Stomach (tissue), 4 donors: ENCODE data around the gene PSMD13.

Experiments used
- POLR2A ChIP-seq, 4 donors: fragments of 450-650 bp; IDR thresholded peaks; one replicate each; pipeline ENCODE4 v1.6.1; 2016; ENCODE audit warnings: antibody characterized with exemption in 4 of 4, control low read depth in 2 of 4, mild to moderate bottlenecking in 1 of 4, moderate library complexity in 1 of 4
- POLR2AphosphoS5 ChIP-seq, 3 donors: sonication (generic); formaldehyde crosslinking; IDR thresholded peaks; one replicate each; pipeline ENCODE4 v1.6.1; 2016; ENCODE audit warnings: antibody characterized with exemption in 3 of 3
- TF ChIP-seq, protein P1 (sequence below), 7 experiments: fragments of 450-650 bp in 4 of 7; fragments of 200-600 bp in 3 of 7; sonication (generic) in 3 of 7; IDR thresholded peaks; one replicate each; pipeline ENCODE4 v1.5.1; 2016 to 2019; ENCODE audit warnings: antibody characterized with exemption in 7 of 7, control low read depth in 2 of 7, mild to moderate bottlenecking in 1 of 7

DNA sequence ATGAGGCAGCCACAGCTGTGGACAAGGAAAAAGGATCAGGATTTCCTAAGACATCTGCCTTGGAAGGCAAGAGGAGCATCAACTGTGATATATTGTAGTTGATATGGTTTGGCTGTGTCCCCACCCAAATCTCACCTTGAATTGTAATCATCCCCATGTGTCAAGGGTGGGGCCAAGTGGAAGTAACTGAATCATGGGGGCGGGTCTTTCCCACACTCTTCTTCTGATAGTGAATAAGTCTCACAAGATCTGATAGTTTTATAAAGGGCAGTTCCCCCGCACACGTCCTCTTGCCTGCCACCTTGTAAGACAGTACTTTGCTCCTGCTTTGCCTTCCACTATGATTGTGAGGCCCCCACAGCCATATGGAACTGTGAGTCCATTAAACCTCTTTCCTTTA is 19.1 kb upstream of the PSMD13 start:
- TF ChIP-seq, protein P1, sequence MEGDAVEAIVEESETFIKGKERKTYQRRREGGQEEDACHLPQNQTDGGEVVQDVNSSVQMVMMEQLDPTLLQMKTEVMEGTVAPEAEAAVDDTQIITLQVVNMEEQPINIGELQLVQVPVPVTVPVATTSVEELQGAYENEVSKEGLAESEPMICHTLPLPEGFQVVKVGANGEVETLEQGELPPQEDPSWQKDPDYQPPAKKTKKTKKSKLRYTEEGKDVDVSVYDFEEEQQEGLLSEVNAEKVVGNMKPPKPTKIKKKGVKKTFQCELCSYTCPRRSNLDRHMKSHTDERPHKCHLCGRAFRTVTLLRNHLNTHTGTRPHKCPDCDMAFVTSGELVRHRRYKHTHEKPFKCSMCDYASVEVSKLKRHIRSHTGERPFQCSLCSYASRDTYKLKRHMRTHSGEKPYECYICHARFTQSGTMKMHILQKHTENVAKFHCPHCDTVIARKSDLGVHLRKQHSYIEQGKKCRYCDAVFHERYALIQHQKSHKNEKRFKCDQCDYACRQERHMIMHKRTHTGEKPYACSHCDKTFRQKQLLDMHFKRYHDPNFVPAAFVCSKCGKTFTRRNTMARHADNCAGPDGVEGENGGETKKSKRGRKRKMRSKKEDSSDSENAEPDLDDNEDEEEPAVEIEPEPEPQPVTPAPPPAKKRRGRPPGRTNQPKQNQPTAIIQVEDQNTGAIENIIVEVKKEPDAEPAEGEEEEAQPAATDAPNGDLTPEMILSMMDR (IDR thresholded peaks at IDR 0.05), result no peak
- no peak for TF ChIP-seq POLR2A (IDR thresholded peaks at IDR 0.05)
- TF ChIP-seq POLR2AphosphoS5 (IDR thresholded peaks at IDR 0.05), result no peak
